Kidney (tissue), 14 donors: ENCODE data around the gene FBN3. TPM values are rescaled to one million over a fixed set of nuclear protein-coding genes. Genes with fewer than 3 reads are reported as not detected.
"Not testable (repeated sequence)": the region's sequence is repeated elsewhere in the genome, so short reads cannot be mapped to it uniquely, and the experiment has no call there.

ENCODE experiments used
- DNase-seq, 5 donors: peaks; one replicate each; pipeline ENCODE4 v3.0.0-alpha.2; 2013 to 2020
- FAIRE-seq: peaks from 2 replicates; lab custom pipeline; 2012; peaks lifted over from hg19 to GRCh38; lab: Jason Lieb, UNC
- H3K27ac ChIP-seq, 2 donors: one replicate each; pipeline ENCODE4 v1.7.0; 2013; ENCODE audit warnings: low read depth in 2 of 2, low read length in 2 of 2, inconsistent platforms in 1 of 2
- H3K27me3 ChIP-seq: one replicate; pipeline ENCODE4 v1.7.1; 2013; ENCODE audit warnings: low read length, inconsistent platforms; ENCODE audit not compliant: control insufficient read depth, insufficient read depth
- H3K36me3 ChIP-seq, 3 donors: one replicate each; pipeline versions ENCODE4 v1.7.0 to v1.7.1; 2013; ENCODE audit warnings: low read length in 3 of 3, control low read depth in 1 of 3, inconsistent platforms in 1 of 3; ENCODE audit not compliant: insufficient read depth in 3 of 3, control insufficient read depth in 2 of 3
- H3K4me1 ChIP-seq, 3 donors: one replicate each; pipeline versions ENCODE4 v1.7.0 to v1.7.1; 2013; ENCODE audit warnings: low read length in 3 of 3, inconsistent platforms in 1 of 3, low read depth in 1 of 3; ENCODE audit not compliant: control insufficient read depth in 2 of 3, insufficient read depth in 2 of 3
- H3K4me3 ChIP-seq, 3 donors: one replicate each; pipeline versions ENCODE4 v1.7.0 to v1.8.1; 2013; ENCODE audit warnings: low read length in 3 of 3, control low read depth in 1 of 3, inconsistent platforms in 1 of 3
- H3K9ac ChIP-seq, 3 donors: one replicate each; pipeline versions ENCODE4 v1.7.0 to v1.7.1; 2013; ENCODE audit warnings: low read length in 3 of 3, control low read depth in 1 of 3, inconsistent platforms in 1 of 3
- H3K9me3 ChIP-seq, 3 donors: one replicate each; pipeline versions ENCODE4 v1.7.0 to v1.7.1; 2013; ENCODE audit warnings: low read length in 3 of 3, control low read depth in 1 of 3, inconsistent platforms in 1 of 3; ENCODE audit not compliant: control insufficient read depth in 2 of 3, insufficient read depth in 1 of 3
- CTCF ChIP-seq: IDR thresholded peaks from 3 replicates; pipeline ENCODE4 v1.5.1; 2012; ENCODE audit warnings: mild to moderate bottlenecking, moderate library complexity, borderline replicate concordance; ENCODE audit not compliant: insufficient read depth; ENCODE audit errors: extremely low read depth
- intact Hi-C: fragments of 100-400 bp; cut with DNase I; formaldehyde crosslinking; loops from one replicate; pipeline ENCODE4 v1.11.1; 2022
- polyA plus RNA-seq: library from polyadenylated mRNA; stranded (reverse); fragments of 350-450 nt; fragmentation: Illumina TruSeq; extraction: RNeasy Lipid Tissue Mini Kit (QIAGEN cat#74804); gene quantifications from one replicate; pipeline ENCODE4 v1.2.3, GENCODE V29; 2014; ENCODE audit warnings: low read depth, low replicate concordance; ENCODE audit not compliant: insufficient read depth
- total RNA-seq: library from RNA; stranded (reverse); fragmentation: NEBNext Ultra II Directional; extraction: Animal tissue kit (Norgen Biotek cat#: 25700); gene quantifications from one replicate; pipeline ENCODE4 v1.2.1, GENCODE V29; 2021
- donor health status: control.
- donor health status: control.
- donor health status: control.
- donor health status: control.
- donor health status: control.
- donor health status: DM: yes; HTN: yes; CAD: no.
- donor health status: Normal renal cell carcinoma (clear cell type).

Gene FBN3
- total and polyA plus RNA-seq, 2 donors from 2014 or later = 0.44 to 0.56 TPM

DNA sequence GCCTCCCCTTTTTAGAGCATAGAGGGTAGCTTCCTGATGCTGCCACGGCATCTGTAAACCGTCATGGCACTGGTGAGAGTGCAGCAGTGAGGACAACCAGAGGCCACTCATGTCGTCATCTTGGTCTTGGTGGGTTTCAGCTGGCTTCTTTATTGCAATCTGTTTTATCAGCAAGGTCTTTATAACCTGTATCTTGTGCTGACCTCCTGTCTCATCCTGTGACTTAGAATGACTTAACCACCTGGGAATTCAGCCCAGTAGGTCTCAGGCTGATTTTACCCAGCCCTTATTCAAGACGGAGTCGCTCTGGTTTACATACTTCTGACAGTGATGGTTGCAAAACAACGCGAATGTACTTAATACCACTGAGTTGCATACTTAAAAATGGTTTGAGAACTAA, 14.4 kb upstream of the FBN3 start:
- H3K9me3 ChIP-seq = no peaks in the 10 kb centered on the region
- intact Hi-C loops = no loop called here
- no peak for DNase-seq

DNA sequence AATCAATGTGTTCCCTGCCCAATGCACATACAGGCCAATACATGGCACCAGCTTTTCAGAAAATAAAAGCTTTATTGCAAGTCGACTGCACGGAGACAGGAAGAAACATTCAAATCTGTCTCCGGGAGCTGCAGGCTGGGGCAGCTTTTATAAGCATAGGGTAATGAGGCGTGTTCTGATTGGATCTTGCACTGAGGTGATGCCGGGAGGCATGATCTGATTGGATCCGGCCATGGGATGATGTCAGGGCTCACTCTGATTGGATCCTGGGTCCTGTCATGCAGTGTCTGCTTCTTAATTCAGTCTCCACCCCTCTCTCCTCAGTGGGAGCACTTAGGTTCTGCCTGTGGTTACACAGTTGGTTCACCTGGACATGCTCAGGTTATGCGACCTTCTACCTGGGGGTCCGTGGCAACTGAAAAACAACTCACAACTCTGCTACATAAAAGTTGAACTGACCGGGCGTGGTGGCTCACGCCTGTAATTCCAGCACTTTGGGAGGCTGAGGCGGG, 11.8 kb upstream of the FBN3 start:
- intact Hi-C loops = no loop called here
- no peak for TF ChIP-seq CTCF
- Histone ChIP-seq H3K4me1 (no peaks in the 10 kb centered on the region), H3K27me3 (no peaks in the 10 kb centered on the region), H3K27ac (no peak overlapping the region), H3K9me3 (no peaks in the 10 kb centered on the region), H3K9ac (no peak overlapping the region), H3K4me3 (no peak overlapping the region), H3K36me3 (no peaks in the 10 kb centered on the region)
- no peak for FAIRE-seq
- peak in 2 of 5 donors; percentile 48 to 61 for DNase-seq

More for the DNA sequence above, 14.4 kb upstream of the FBN3 start:
- no peak overlapping the region for H3K27ac ChIP-seq
- no peak overlapping the region for H3K9ac ChIP-seq
- H3K4me1 ChIP-seq = no peaks in the 10 kb centered on the region
- TF ChIP-seq CTCF = no peak
- no peaks in the 10 kb centered on the region for H3K36me3 ChIP-seq
- FAIRE-seq = no peak
- H3K27me3 ChIP-seq = no peaks in the 10 kb centered on the region
- no peak overlapping the region for H3K4me3 ChIP-seq

DNA sequence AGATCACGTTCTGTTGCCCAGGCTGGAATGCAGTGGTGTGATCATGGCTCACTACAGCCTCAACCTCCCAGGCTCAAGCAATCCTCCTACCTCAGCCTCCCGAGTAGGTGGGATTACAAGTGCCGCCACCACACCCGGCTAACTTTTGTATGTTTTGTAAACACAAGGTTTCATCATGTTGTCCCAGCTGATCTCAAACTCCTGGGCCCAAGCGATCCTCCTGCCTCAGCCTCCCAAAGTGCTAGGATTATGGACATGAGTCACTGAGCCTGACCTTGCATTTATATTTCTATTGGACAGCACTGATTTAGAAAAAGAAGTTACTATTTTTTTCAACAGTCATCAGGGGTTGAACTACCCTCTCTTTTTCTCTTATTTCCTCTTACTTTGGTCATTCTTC, 9.9 kb upstream of the FBN3 start:
- H3K4me3 ChIP-seq, intact Hi-C loops, H3K27ac ChIP-seq, H3K9ac ChIP-seq, H3K36me3 ChIP-seq, FAIRE-seq, H3K4me1 ChIP-seq, DNase-seq, H3K27me3 ChIP-seq, H3K9me3 ChIP-seq: not testable (repeated sequence)

DNA sequence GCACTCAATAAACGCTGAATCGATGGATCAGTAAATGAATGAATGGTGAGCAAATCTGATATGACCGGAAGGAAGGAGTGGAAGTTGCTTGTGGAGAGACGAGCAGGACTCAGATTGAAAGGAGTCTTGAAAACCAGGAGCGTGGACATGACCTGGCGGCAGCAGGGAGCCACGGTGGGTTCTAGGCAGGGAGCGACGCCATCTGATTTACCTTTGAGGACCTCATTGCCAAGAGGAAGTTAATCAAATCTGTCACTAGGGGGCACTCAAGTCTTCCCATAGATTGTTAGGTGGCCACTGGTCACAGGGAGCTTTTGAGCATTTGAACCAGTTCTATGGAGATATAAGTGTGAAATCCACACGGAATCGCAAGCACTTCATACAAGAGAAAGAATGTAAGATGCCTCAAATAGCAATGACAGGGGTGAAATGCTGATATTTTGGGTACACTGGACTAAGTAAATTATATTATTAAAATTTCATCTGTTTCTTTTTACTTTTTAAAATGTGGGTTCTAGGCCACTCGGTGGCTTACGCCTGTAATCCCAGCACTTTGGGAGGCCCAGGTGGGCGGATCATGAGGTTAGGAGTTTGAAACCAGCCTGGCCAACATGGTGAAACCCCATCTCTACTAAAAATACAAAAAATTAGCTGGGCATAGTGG, 9.2 kb upstream of the FBN3 start:
- H3K4me1 ChIP-seq = peaks cover 0 to 6% (median 0%) of the 10 kb centered on the region in 3 donors
- DNase-seq = peak in 4 of 5 donors; percentile 54 to 91 (median 73)
- intact Hi-C loops = no loop called here

More for the DNA sequence above, 9.2 kb upstream of the FBN3 start:
- no peaks in the 10 kb centered on the region for H3K36me3 ChIP-seq
- H3K9ac ChIP-seq = no peak overlapping the region
- FAIRE-seq = no peak
- no peak overlapping the region for H3K27ac ChIP-seq
- TF ChIP-seq CTCF = peak; percentile 70
- no peaks in the 10 kb centered on the region for H3K27me3 ChIP-seq
- no peaks in the 10 kb centered on the region for H3K9me3 ChIP-seq
- H3K4me3 ChIP-seq = no peak overlapping the region
